Lower leg skin (tissue), 3 donors: ENCODE measurements around the gene UBE2G1.

Experiments used
- CTCF ChIP-seq, 3 donors: fragments of 450-650 bp; IDR thresholded peaks; one replicate each; pipeline ENCODE4 v1.5.1; 2016; ENCODE audit warnings: antibody characterized with exemption in 3 of 3, mild to moderate bottlenecking in 3 of 3, moderate library complexity in 2 of 3
- POLR2A ChIP-seq, 2 donors: fragments of 450-650 bp; IDR thresholded peaks; one replicate each; pipeline ENCODE4 v1.6.1; 2016 to 2017; ENCODE audit warnings: antibody characterized with exemption in 2 of 2, mild to moderate bottlenecking in 1 of 2, moderate library complexity in 1 of 2

- TF ChIP-seq CTCF (IDR thresholded peaks at IDR 0.05) (no peak), POLR2A (IDR thresholded peaks at IDR 0.05) (no peak)
Measured at GRCh38 chr17:4316648-4317047, 49.8 kb downstream of the UBE2G1 start.
